Mucosa of stomach (tissue), 1 donor: Measurements from ENCODE around the gene C1orf210.

Source experiments
- H3K27me3 ChIP-seq: one replicate; pipeline ENCODE4 v1.7.0; 2013; ENCODE audit warnings: mild to moderate bottlenecking, low read length; ENCODE audit not compliant: control insufficient read depth, insufficient read depth
- H3K36me3 ChIP-seq: one replicate; pipeline ENCODE4 v1.7.0; 2013; ENCODE audit warnings: low read length; ENCODE audit not compliant: control insufficient read depth, insufficient read depth
- H3K4me1 ChIP-seq: one replicate; pipeline ENCODE4 v1.7.0; 2013; ENCODE audit warnings: mild to moderate bottlenecking, low read length; ENCODE audit not compliant: control insufficient read depth, insufficient read depth
- H3K4me3 ChIP-seq: one replicate; pipeline ENCODE4 v1.7.0; 2013; ENCODE audit warnings: low read length
- H3K9ac ChIP-seq: one replicate; pipeline ENCODE4 v1.7.0; 2013; ENCODE audit warnings: mild to moderate bottlenecking, low read length, moderate library complexity
- H3K9me3 ChIP-seq: one replicate; pipeline ENCODE4 v1.7.0; 2013; ENCODE audit warnings: mild to moderate bottlenecking, low read length, moderate library complexity; ENCODE audit not compliant: control insufficient read depth
- donor health status: Pancreatic carcinoma.

The C1orf210 gene

GRCh38 chr1:43274804-43275180 lies 10.6 kb downstream of the C1orf210 start:
- H3K4me3 ChIP-seq = no peak overlapping the region
- H3K9ac ChIP-seq = no peak overlapping the region
- H3K27me3 ChIP-seq = no peaks in the 10 kb centered on the region
- no peaks in the 10 kb centered on the region for H3K9me3 ChIP-seq
- peaks cover 6% of the 10 kb centered on the region for H3K36me3 ChIP-seq
- peaks cover 49% of the 10 kb centered on the region for H3K4me1 ChIP-seq

DNA sequence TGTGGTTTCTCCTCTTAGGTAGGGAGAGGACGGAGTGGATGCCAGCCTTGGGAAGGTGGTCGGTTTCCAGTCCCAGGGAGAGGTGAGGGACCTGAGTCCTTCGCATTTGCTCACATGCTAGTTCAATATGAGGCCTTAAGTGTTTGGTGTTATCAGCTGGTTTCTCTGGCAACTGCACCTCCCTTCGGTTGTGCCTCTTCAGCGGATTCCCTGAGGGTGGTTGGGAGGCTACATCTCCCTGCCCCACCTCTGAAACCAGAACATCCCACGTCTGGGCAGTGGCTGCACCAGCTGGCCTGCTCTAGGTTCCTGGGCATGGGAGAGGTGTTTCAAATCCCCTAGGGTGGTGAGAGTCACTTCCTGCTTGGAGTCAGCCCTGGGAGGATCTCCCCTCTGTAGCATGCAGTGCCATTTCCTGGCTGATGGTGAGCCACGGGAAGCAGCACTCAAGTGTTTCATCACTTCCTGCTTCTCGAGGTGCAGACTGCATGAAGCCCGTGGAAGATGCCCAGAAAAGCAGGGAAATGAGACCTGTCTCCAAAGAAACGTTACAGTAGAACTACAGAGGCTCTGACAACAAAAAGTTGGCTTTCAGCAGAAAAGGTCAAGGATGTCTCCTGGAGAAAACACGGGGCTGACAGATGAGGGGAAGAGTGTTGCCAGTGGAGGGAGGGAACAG lies 11.1 kb downstream of the C1orf210 start:
- H3K4me1 ChIP-seq = peaks cover 54% of the 10 kb centered on the region
- no peak overlapping the region for H3K4me3 ChIP-seq
- peaks cover under 1% of the 10 kb centered on the region for H3K36me3 ChIP-seq
- H3K9me3 ChIP-seq = no peaks in the 10 kb centered on the region
- no peaks in the 10 kb centered on the region for H3K27me3 ChIP-seq
- H3K9ac ChIP-seq = no peak overlapping the region

GRCh38 chr1:43273708-43274107 lies 11.7 kb downstream of the C1orf210 start:
- Histone ChIP-seq H3K9me3 (no peaks in the 10 kb centered on the region), H3K27me3 (no peaks in the 10 kb centered on the region), H3K4me3 (no peak overlapping the region), H3K9ac (no peak overlapping the region), H3K36me3 (no peaks in the 10 kb centered on the region), H3K4me1 (peaks cover 56% of the 10 kb centered on the region)

GRCh38 chr1:43272576-43273571 lies 12.5 kb downstream of the C1orf210 start:
- no peak overlapping the region for H3K9ac ChIP-seq
- H3K4me3 ChIP-seq = no peak overlapping the region
- no peaks in the 10 kb centered on the region for H3K27me3 ChIP-seq
- no peaks in the 10 kb centered on the region for H3K9me3 ChIP-seq
- H3K36me3 ChIP-seq = no peaks in the 10 kb centered on the region
- peaks cover 56% of the 10 kb centered on the region for H3K4me1 ChIP-seq

- H3K4me1 ChIP-seq = peaks cover 53% of the 10 kb centered on the region
- no peaks in the 10 kb centered on the region for H3K9me3 ChIP-seq
- no peak overlapping the region for H3K9ac ChIP-seq
- H3K27me3 ChIP-seq = no peaks in the 10 kb centered on the region
- H3K36me3 ChIP-seq = no peaks in the 10 kb centered on the region
- no peak overlapping the region for H3K4me3 ChIP-seq
Measured at GRCh38 chr1:43272161-43272560, 13.2 kb downstream of the C1orf210 start.

DNA sequence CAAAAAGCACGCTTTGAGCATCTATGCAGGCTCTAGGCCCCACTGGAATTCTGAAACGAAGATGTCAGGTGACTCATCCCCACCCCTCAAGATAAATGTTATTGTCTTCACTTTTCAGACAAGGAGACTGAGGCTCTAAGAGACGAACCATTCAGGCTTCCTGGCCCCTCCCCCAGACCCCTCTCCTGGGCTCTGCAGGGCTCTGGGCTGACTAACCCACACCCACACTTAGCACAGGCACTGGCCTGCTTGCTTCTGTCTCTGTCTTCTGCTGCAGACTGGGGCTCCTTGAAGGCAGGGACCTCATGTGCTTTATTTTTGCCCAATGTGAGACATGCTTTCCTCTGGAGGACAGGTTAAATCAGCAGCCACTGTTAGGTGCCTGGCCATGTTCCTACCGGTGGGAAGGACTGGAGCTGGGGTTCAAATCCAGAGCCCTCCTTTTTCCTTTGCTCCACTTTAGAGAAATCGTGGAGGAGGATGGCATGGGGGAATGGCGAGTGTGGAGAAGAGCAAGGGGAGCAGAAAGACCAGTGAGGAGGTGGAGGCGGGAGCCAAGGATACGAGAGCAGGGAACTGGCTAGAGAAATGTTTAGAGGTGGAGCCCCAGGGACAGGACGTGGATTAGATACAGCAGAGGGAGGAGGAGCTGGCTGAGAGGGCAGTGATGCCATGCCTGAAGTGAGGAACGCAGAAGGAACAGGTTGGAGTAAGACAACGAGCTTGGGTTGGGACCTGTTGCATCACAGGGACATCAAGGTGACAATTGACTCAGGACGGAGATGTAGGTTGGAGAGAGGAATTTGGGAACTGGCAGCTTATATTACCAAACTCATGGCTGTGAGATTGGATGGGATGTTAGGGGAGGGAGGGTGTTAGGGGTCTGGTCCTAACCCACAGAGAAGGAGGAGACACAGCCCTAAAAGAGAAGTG lies 13.9 kb downstream of the C1orf210 start:
- H3K4me3 ChIP-seq = peak overlapping the region; percentile 3

DNA sequence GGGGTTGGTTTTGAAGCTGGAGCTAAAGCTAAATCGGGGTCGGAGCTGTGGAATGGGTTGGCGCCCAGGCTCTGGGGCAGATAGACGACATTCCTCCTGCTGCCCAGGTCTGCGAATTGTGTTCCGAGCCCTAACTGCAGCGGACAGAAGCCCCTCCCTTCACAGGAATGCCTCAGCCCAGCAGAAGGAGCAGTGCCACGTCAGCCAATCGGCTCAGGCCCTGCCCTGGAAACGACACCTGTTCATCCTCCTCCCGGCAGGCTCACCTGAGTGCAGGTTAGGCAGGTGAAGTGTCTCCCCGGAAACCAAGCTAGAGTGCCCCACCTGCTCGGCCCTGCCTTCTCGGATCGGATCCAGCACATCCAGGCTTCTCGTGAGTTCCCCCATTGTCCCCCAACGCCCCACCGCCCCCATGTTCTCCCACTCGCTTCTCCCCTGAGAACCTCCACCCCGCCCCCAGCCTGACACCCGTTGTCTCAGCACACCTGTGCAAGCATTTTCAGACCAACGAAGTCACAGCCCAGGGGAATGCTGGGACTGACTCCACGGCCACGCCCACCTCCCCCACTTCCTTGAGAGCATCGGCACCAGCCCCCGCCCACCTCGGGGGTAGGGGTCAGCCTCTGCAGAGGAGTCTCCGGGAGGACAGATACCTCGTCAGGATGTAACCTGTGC lies 14.8 kb downstream of the C1orf210 start:
- peak overlapping the region; percentile 65 for H3K9ac ChIP-seq
- H3K4me3 ChIP-seq = peak overlapping the region; percentile 3
- no peaks in the 10 kb centered on the region for H3K9me3 ChIP-seq
- peaks cover 41% of the 10 kb centered on the region for H3K4me1 ChIP-seq
- H3K36me3 ChIP-seq = no peaks in the 10 kb centered on the region
- no peaks in the 10 kb centered on the region for H3K27me3 ChIP-seq

More for the DNA sequence above, 13.9 kb downstream of the C1orf210 start:
- peak overlapping the region; percentile 65 for H3K9ac ChIP-seq
- H3K9me3 ChIP-seq = no peaks in the 10 kb centered on the region
- peaks cover 46% of the 10 kb centered on the region for H3K4me1 ChIP-seq
- no peaks in the 10 kb centered on the region for H3K27me3 ChIP-seq
- H3K36me3 ChIP-seq = no peaks in the 10 kb centered on the region

- H3K4me1 ChIP-seq = peaks cover 39% of the 10 kb centered on the region
- peak within 1 kb of the TSS; percentile 65 for H3K9ac ChIP-seq
- H3K36me3 ChIP-seq = no peaks in the 10 kb centered on the region
- no peaks in the 10 kb centered on the region for H3K27me3 ChIP-seq
- peak within 1 kb of the TSS; percentile 3 for H3K4me3 ChIP-seq
- no peaks in the 10 kb centered on the region for H3K9me3 ChIP-seq
Measured at GRCh38 chr1:43269627-43270375, 15.6 kb downstream of the C1orf210 start, which contains the start of gene TMEM125. TMEM125 (plus strand) TSS chr1:43269983; CDS start chr1:43272723, 2,740 bp downstream.

- Histone ChIP-seq H3K9me3 (no peaks in the 10 kb centered on the region), H3K4me3 (no peak overlapping the region), H3K9ac (no peak overlapping the region), H3K4me1 (peaks cover 24% of the 10 kb centered on the region), H3K36me3 (no peaks in the 10 kb centered on the region), H3K27me3 (no peaks in the 10 kb centered on the region)
Measured at GRCh38 chr1:43267818-43268425, 17.5 kb downstream of the C1orf210 start.

DNA sequence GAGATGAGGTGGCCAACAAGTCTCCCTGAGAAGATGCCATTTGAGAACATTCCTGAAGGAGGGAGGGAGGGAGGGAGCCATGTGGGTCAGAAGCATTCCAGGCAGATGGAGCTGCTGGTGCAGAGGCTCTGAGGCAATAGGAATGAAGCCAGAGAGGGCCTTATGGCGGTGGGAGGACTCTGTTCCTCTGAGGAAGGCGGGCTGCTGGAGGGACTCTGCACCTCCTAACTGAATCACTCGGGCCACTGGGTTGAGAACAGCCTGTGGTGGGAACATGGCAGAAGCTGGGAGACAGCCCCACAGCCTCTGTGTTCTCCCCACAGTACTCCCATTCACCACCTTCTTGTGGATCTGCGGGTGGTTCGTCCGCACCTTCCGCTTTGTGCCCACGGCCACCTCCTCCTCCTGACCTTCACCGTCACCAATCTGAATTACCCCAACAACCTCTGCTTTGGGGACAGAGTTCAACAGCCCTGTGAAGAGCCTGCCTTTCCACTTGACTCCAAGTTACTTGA lies 18.0 kb downstream of the C1orf210 start:
- Histone ChIP-seq H3K9ac (no peak overlapping the region), H3K36me3 (no peaks in the 10 kb centered on the region), H3K4me1 (peaks cover 24% of the 10 kb centered on the region), H3K9me3 (no peaks in the 10 kb centered on the region), H3K4me3 (no peak overlapping the region), H3K27me3 (no peaks in the 10 kb centered on the region)
